Coronary artery (tissue), 2 donors: ENCODE results near the gene GBA2.

Experiments
- DNase-seq: peaks from one replicate; pipeline ENCODE4 v3.0.0-alpha.2; 2017; ENCODE audit warnings: low spot score
- H3K27ac ChIP-seq, 2 donors: fragments of 200-600 bp; sonication (generic); one replicate each; pipeline ENCODE4 v1.5.1; 2016 to 2019
- H3K4me3 ChIP-seq: fragments of 200-600 bp; sonication (generic); 2 replicates; pipeline ENCODE4 v1.5.1; 2016; ENCODE audit warnings: mild to moderate bottlenecking, moderate library complexity
- CTCF ChIP-seq: fragments of 200-600 bp; sonication (generic); IDR thresholded peaks from one replicate; pipeline ENCODE4 v1.5.1; 2019; ENCODE audit warnings: antibody characterized with exemption

The GBA2 gene

GRCh38 chr9:35757892-35758275 is 8.9 kb upstream of the GBA2 start:
- H3K27ac ChIP-seq, result peak overlapping the region; percentile 86 to 93
- no peak overlapping the region for H3K4me3 ChIP-seq
- DNase-seq, result no peak
- TF ChIP-seq CTCF, result no peak

- no peak for TF ChIP-seq CTCF
- Histone ChIP-seq H3K4me3 (peak overlapping the region; percentile 77), H3K27ac (peak overlapping the region; percentile 86 to 93)
- no peak for DNase-seq
These were observed 8.3 kb upstream of the GBA2 start for GRCh38 chr9:35757226-35757891.

GRCh38 chr9:35756275-35757225 is 7.5 kb upstream of the GBA2 start:
- DNase-seq, result no peak
- TF ChIP-seq CTCF, result peak; percentile 66
- Histone ChIP-seq H3K4me3 (peak overlapping the region; percentile 77), H3K27ac (peak overlapping the region; percentile 86 to 93)

GRCh38 chr9:35755071-35755470 is 6.0 kb upstream of the GBA2 start:
- Histone ChIP-seq H3K4me3 (no peak overlapping the region), H3K27ac (no peak overlapping the region)
- no peak for TF ChIP-seq CTCF
- DNase-seq, result no peak

- Histone ChIP-seq H3K4me3 (no peak within 1 kb of the TSS), H3K27ac (no peak within 1 kb of the TSS)
- TF ChIP-seq CTCF, result no peak
- no peak for DNase-seq
These were observed 5.2 kb upstream of the GBA2 start, which contains the start of gene MSMP for GRCh38 chr9:35754264-35754663. MSMP (minus strand) TSS chr9:35754276; CDS start chr9:35754129, 147 bp downstream.

- H3K27ac ChIP-seq, result no peak overlapping the region
- no peak for DNase-seq
- TF ChIP-seq CTCF, result no peak
- no peak overlapping the region for H3K4me3 ChIP-seq
These were observed 4.4 kb upstream of the GBA2 start for GRCh38 chr9:35753466-35753865.

- DNase-seq, result no peak
- Histone ChIP-seq H3K27ac (peak overlapping the region; percentile 93 to 97), H3K4me3 (peak overlapping the region; percentile 90)
- TF ChIP-seq CTCF, result no peak
These were observed 1.2 kb upstream of the GBA2 start for GRCh38 chr9:35750256-35750531.
